Bronchial epithelial cell (primary cell): ENCODE data around the gene IFT27. TPM values are rescaled to one million over a fixed set of nuclear protein-coding genes. Genes with fewer than 3 reads are reported as not detected.

Experiments
- DNase-seq: peaks from one replicate; pipeline ENCODE4 v3.0.0-alpha.2; 2010; ENCODE audit warnings: low read depth
- FAIRE-seq: peaks from 2 replicates; lab custom pipeline; 2011; peaks lifted over from hg19 to GRCh38; lab: Jason Lieb, UNC
- H3K27me3 ChIP-seq: 2 replicates; pipeline ENCODE4 v1.5.1; 2011; ENCODE audit warnings: low read length; ENCODE audit not compliant: control insufficient read depth, insufficient read depth
- H3K36me3 ChIP-seq: 2 replicates; pipeline ENCODE4 v1.5.1; 2011; ENCODE audit warnings: low read length; ENCODE audit not compliant: control insufficient read depth, insufficient read depth
- H3K4me3 ChIP-seq: 2 replicates; pipeline ENCODE4 v1.5.1; 2011; ENCODE audit warnings: mild to moderate bottlenecking, low read depth, low read length, control low read depth
- CTCF ChIP-seq: IDR thresholded peaks from 2 replicates; pipeline ENCODE4 v1.5.1; 2011; ENCODE audit warnings: mild to moderate bottlenecking, moderate library complexity, low read length, control low read depth, inconsistent platforms; ENCODE audit not compliant: insufficient read depth, severe bottlenecking
- total RNA-seq: library from RNA; depleted of rRNA; stranded (reverse); fragments of >200 nt; gene quantifications from 2 replicates; pipeline ENCODE4 v1.2.1, GENCODE V29; 2014

Gene IFT27
- total RNA-seq, 1 donor from 2014 or later, result 10.8 TPM

GRCh38 chr22:36740716-36741115 lies 35.2 kb downstream of the IFT27 start:
- H3K4me3 ChIP-seq, result no peak overlapping the region
- no peaks in the 10 kb centered on the region for H3K36me3 ChIP-seq
- TF ChIP-seq CTCF, result no peak
- DNase-seq (no peak), FAIRE-seq (peak; percentile 87)
- H3K27me3 ChIP-seq, result peaks cover 2% of the 10 kb centered on the region

GRCh38 chr22:36739185-36739584 lies 36.7 kb downstream of the IFT27 start:
- DNase-seq, result no peak
- no peak for TF ChIP-seq CTCF
- no peak for FAIRE-seq
- Histone ChIP-seq H3K27me3 (peaks cover 2% of the 10 kb centered on the region), H3K4me3 (no peak overlapping the region), H3K36me3 (no peaks in the 10 kb centered on the region)

- H3K27me3 ChIP-seq, result peaks cover 2% of the 10 kb centered on the region
- H3K36me3 ChIP-seq, result no peaks in the 10 kb centered on the region
- no peak for FAIRE-seq
- no peak for DNase-seq
- no peak overlapping the region for H3K4me3 ChIP-seq
- TF ChIP-seq CTCF, result no peak
These were observed 37.4 kb downstream of the IFT27 start for GRCh38 chr22:36738416-36739020.

- Histone ChIP-seq H3K4me3 (no peak overlapping the region), H3K36me3 (no peaks in the 10 kb centered on the region), H3K27me3 (peaks cover 2% of the 10 kb centered on the region)
- no peak for TF ChIP-seq CTCF
- DNase-seq (peak; percentile 6), FAIRE-seq (no peak)
These were observed 38.1 kb downstream of the IFT27 start for GRCh38 chr22:36737776-36738175.

GRCh38 chr22:36736701-36737320 lies 39.1 kb downstream of the IFT27 start:
- DNase-seq, result no peak
- FAIRE-seq, result no peak
- Histone ChIP-seq H3K27me3 (peaks cover 2% of the 10 kb centered on the region), H3K4me3 (no peak overlapping the region), H3K36me3 (no peaks in the 10 kb centered on the region)
- no peak for TF ChIP-seq CTCF
